Loucy (cell line): ENCODE data around the gene CAMK2D.

Source experiments
- EZH2phosphoT487 ChIP-seq: fragments of 200-600 bp; IDR thresholded peaks from 2 replicates; pipeline ENCODE4 v1.6.1; 2018; ENCODE audit warnings: antibody characterized with exemption, mild to moderate bottlenecking, moderate library complexity, borderline replicate concordance
- TF ChIP-seq, protein P1 (sequence below): fragments of 200-600 bp; sonication (generic); conservative IDR thresholded peaks from 2 replicates; pipeline ENCODE4 v1.5.1; 2014; ENCODE audit warnings: mild to moderate bottlenecking, antibody characterized with exemption, low read length

DNA sequence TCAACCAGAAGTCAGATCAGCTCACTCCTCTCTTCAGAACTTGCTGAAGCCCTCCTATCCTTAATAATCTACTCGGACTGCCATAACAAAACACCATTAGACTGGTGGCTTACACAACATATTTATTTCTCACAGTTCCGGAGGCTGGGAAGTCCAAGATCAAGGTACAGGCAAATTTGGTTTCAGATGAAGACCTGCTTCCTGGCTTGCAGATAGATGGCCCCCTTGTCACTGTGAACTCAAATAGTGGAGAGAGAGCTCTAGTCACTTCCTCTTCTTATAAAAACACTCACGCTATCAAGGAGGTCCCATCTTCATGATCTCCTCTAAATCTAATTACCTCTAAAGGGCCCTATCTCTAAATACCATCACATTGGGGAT lies 125.1 kb downstream of the CAMK2D start:
- TF ChIP-seq, protein P1, sequence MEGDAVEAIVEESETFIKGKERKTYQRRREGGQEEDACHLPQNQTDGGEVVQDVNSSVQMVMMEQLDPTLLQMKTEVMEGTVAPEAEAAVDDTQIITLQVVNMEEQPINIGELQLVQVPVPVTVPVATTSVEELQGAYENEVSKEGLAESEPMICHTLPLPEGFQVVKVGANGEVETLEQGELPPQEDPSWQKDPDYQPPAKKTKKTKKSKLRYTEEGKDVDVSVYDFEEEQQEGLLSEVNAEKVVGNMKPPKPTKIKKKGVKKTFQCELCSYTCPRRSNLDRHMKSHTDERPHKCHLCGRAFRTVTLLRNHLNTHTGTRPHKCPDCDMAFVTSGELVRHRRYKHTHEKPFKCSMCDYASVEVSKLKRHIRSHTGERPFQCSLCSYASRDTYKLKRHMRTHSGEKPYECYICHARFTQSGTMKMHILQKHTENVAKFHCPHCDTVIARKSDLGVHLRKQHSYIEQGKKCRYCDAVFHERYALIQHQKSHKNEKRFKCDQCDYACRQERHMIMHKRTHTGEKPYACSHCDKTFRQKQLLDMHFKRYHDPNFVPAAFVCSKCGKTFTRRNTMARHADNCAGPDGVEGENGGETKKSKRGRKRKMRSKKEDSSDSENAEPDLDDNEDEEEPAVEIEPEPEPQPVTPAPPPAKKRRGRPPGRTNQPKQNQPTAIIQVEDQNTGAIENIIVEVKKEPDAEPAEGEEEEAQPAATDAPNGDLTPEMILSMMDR: peak; percentile 68
- TF ChIP-seq EZH2phosphoT487: no peak
